ENCODE measurements around the gene CCDC18. TPM values are rescaled to one million over a fixed set of nuclear protein-coding genes. Genes with fewer than 3 reads are reported as not detected.
A peak's percentile ranks its signal among the peaks of the same experiment; 100 is the strongest.
"Not testable (repeated sequence)": the region's sequence is repeated elsewhere in the genome, so short reads cannot be mapped to it uniquely, and the experiment has no call there.

Gene CCDC18
- total and polyA plus RNA-seq, 2 experiments from 2014 or later = 16.3 to 47.9 TPM

GRCh38 chr1:93174638-93175037, 5.9 kb upstream of the CCDC18 start:
- H3K27ac ChIP-seq (ENCODE audit: low read depth); H3K27ac Mint-ChIP-seq; H3K27me3 Mint-ChIP-seq (ENCODE audit: insufficient read depth, low read depth, poor library complexity); H3K4me3 ChIP-seq; H3K4me3 Mint-ChIP-seq; H3K27me3 ChIP-seq (ENCODE audit: insufficient read depth); H3F3A ChIP-seq (replicated peaks; ENCODE audit: low read depth); ATAC-seq; H3K9me3 Mint-ChIP-seq; H3K36me3 ChIP-seq (ENCODE audit: insufficient read depth); H3K9me2 ChIP-seq (ENCODE audit: insufficient read depth); H2AFZ ChIP-seq; DNase-seq (ENCODE audit: low spot score); H3K4me2 ChIP-seq: not testable (repeated sequence)
- H3K36me3 Mint-ChIP-seq (ENCODE audit: low read depth) = peaks cover 14% of the 10 kb centered on the region; the same call in 2 of the 3 replicates
- H3K4me1 ChIP-seq (ENCODE audit: insufficient read depth) = peaks cover 13% of the 10 kb centered on the region; the same call in 1 of the 2 replicates
- H4K20me1 ChIP-seq (replicated peaks; ENCODE audit: insufficient read depth) = peaks cover 12% of the 10 kb centered on the region; the same call in 1 of the 2 replicates
- H3K4me1 Mint-ChIP-seq = peaks cover 13% of the 10 kb centered on the region
- H3K79me2 ChIP-seq (replicated peaks; ENCODE audit: insufficient read depth) = peaks cover 89% of the 10 kb centered on the region

GRCh38 chr1:93177991-93178390, 2.5 kb upstream of the CCDC18 start:
- Mint-ChIP-seq H3K36me3 (ENCODE audit: low read depth) (peaks cover 5% of the 10 kb centered on the region; the same call in 2 of the 3 replicates), H3K27ac (no peak overlapping the region), H3K4me3 (peak overlapping the region; percentile 90), H3K4me1 (peaks cover 21% of the 10 kb centered on the region), H3K9me3 (no peaks in the 10 kb centered on the region; the same call in 2 of the 3 replicates), H3K27me3 (ENCODE audit: insufficient read depth, low read depth, poor library complexity) (peaks cover 8% of the 10 kb centered on the region)
- Histone ChIP-seq H3K4me3 (peak overlapping the region; percentile 79), H3K79me2 (replicated peaks; ENCODE audit: insufficient read depth) (peaks cover 84% of the 10 kb centered on the region), H4K20me1 (replicated peaks; ENCODE audit: insufficient read depth) (peaks cover 15% of the 10 kb centered on the region; the same call in 1 of the 2 replicates), H3F3A (replicated peaks; ENCODE audit: low read depth) (peaks cover 3% of the 10 kb centered on the region; the same call in 1 of the 2 replicates), H3K4me2 (peak overlapping the region; percentile 84), H3K9me2 (ENCODE audit: insufficient read depth) (no peaks in the 10 kb centered on the region), H2AFZ (no peak overlapping the region), H3K27ac (ENCODE audit: low read depth) (no peak overlapping the region), H3K27me3 (ENCODE audit: insufficient read depth) (no peaks in the 10 kb centered on the region), H3K36me3 (ENCODE audit: insufficient read depth) (no peaks in the 10 kb centered on the region), H3K4me1 (ENCODE audit: insufficient read depth) (peaks cover 13% of the 10 kb centered on the region)
- DNase-seq (ENCODE audit: low spot score) = no peak
- no peak for ATAC-seq
- TF ChIP-seq, protein P1, sequence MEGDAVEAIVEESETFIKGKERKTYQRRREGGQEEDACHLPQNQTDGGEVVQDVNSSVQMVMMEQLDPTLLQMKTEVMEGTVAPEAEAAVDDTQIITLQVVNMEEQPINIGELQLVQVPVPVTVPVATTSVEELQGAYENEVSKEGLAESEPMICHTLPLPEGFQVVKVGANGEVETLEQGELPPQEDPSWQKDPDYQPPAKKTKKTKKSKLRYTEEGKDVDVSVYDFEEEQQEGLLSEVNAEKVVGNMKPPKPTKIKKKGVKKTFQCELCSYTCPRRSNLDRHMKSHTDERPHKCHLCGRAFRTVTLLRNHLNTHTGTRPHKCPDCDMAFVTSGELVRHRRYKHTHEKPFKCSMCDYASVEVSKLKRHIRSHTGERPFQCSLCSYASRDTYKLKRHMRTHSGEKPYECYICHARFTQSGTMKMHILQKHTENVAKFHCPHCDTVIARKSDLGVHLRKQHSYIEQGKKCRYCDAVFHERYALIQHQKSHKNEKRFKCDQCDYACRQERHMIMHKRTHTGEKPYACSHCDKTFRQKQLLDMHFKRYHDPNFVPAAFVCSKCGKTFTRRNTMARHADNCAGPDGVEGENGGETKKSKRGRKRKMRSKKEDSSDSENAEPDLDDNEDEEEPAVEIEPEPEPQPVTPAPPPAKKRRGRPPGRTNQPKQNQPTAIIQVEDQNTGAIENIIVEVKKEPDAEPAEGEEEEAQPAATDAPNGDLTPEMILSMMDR (conservative IDR thresholded peaks at IDR 0.05; ENCODE audit: low read depth in 2 of 2) = no peak
- no peak for TF ChIP-seq ZNF114 (CRISPR knock-in tag; IDR thresholded peaks at IDR 0.05)
- TF ChIP-seq STAT1 (IDR thresholded peaks at IDR 0.05; ENCODE audit: unreplicated experiment) = no peak
- TF ChIP-seq, protein P2, sequence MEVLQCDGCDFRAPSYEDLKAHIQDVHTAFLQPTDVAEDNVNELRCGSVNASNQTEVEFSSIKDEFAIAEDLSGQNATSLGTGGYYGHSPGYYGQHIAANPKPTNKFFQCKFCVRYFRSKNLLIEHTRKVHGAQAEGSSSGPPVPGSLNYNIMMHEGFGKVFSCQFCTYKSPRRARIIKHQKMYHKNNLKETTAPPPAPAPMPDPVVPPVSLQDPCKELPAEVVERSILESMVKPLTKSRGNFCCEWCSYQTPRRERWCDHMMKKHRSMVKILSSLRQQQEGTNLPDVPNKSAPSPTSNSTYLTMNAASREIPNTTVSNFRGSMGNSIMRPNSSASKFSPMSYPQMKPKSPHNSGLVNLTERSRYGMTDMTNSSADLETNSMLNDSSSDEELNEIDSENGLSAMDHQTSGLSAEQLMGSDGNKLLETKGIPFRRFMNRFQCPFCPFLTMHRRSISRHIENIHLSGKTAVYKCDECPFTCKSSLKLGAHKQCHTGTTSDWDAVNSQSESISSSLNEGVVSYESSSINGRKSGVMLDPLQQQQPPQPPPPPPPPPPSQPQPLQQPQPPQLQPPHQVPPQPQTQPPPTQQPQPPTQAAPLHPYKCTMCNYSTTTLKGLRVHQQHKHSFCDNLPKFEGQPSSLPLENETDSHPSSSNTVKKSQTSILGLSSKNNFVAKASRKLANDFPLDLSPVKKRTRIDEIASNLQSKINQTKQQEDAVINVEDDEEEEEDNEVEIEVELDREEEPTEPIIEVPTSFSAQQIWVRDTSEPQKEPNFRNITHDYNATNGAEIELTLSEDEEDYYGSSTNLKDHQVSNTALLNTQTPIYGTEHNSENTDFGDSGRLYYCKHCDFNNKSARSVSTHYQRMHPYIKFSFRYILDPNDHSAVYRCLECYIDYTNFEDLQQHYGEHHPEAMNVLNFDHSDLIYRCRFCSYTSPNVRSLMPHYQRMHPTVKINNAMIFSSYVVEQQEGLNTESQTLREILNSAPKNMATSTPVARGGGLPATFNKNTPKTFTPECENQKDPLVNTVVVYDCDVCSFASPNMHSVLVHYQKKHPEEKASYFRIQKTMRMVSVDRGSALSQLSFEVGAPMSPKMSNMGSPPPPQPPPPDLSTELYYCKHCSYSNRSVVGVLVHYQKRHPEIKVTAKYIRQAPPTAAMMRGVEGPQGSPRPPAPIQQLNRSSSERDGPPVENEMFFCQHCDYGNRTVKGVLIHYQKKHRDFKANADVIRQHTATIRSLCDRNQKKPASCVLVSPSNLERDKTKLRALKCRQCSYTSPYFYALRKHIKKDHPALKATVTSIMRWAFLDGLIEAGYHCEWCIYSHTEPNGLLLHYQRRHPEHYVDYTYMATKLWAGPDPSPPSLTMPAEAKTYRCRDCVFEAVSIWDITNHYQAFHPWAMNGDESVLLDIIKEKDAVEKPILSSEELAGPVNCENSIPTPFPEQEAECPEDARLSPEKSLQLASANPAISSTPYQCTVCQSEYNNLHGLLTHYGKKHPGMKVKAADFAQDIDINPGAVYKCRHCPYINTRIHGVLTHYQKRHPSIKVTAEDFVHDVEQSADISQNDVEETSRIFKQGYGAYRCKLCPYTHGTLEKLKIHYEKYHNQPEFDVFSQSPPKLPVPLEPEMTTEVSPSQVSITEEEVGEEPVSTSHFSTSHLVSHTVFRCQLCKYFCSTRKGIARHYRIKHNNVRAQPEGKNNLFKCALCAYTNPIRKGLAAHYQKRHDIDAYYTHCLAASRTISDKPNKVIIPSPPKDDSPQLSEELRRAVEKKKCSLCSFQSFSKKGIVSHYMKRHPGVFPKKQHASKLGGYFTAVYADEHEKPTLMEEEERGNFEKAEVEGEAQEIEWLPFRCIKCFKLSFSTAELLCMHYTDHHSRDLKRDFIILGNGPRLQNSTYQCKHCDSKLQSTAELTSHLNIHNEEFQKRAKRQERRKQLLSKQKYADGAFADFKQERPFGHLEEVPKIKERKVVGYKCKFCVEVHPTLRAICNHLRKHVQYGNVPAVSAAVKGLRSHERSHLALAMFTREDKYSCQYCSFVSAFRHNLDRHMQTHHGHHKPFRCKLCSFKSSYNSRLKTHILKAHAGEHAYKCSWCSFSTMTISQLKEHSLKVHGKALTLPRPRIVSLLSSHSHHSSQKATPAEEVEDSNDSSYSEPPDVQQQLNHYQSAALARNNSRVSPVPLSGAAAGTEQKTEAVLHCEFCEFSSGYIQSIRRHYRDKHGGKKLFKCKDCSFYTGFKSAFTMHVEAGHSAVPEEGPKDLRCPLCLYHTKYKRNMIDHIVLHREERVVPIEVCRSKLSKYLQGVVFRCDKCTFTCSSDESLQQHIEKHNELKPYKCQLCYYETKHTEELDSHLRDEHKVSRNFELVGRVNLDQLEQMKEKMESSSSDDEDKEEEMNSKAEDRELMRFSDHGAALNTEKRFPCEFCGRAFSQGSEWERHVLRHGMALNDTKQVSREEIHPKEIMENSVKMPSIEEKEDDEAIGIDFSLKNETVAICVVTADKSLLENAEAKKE (CRISPR knock-in tag; IDR thresholded peaks at IDR 0.05) = no peak
- no peak for TF ChIP-seq JUNB (IDR thresholded peaks at IDR 0.05; ENCODE audit: unreplicated experiment)
- no peak for TF ChIP-seq NANOG (IDR thresholded peaks at IDR 0.05; ENCODE audit: borderline replicate concordance)
- no peak for TF ChIP-seq CREB1 (CRISPR knock-in tag; IDR thresholded peaks at IDR 0.05; ENCODE audit: low read depth)
- TF ChIP-seq ETS1 (IDR thresholded peaks at IDR 0.05) = no peak
- no peak for TF ChIP-seq EZH2 (IDR thresholded peaks at IDR 0.05; ENCODE audit: low read depth, unreplicated experiment)
- no peak for TF ChIP-seq ZNF331 (CRISPR knock-in tag; IDR thresholded peaks at IDR 0.05; ENCODE audit: low read depth)
- no peak for TF ChIP-seq POLR2AphosphoS5 (IDR thresholded peaks at IDR 0.05; ENCODE audit: low read depth)
- TF ChIP-seq EZH2phosphoT487 (IDR thresholded peaks at IDR 0.05; ENCODE audit: unreplicated experiment) = no peak
